ENCODE measurements around the gene ARHGAP26.

Gene ARHGAP26

GRCh38 chr5:143274952-143275351 lies 504.8 kb downstream of the ARHGAP26 start:
- no peak overlapping the region for H2AFZ ChIP-seq (ENCODE audit: low read length, unreplicated experiment)
- no peaks in the 10 kb centered on the region for H3K27me3 ChIP-seq (ENCODE audit: insufficient read depth, low read length)
- no peak overlapping the region for H3K27ac ChIP-seq (ENCODE audit: low read depth, low read length)
- peaks cover 7% of the 10 kb centered on the region; the same call in 1 of the 2 replicates for H3K36me3 ChIP-seq (ENCODE audit: insufficient read depth, low read length)
- H3K4me3 ChIP-seq (ENCODE audit: low read depth, low read length): no peak overlapping the region
- no peaks in the 10 kb centered on the region for H3K79me2 ChIP-seq (ENCODE audit: control insufficient read depth, insufficient read depth, low read length, unreplicated experiment)
- no peaks in the 10 kb centered on the region for H3K4me1 ChIP-seq (ENCODE audit: control insufficient read depth, insufficient read depth, low read length, unreplicated experiment)

GRCh38 chr5:143275512-143276363 lies 505.6 kb downstream of the ARHGAP26 start:
- Histone ChIP-seq H3K27me3 (ENCODE audit: insufficient read depth, low read length) (no peaks in the 10 kb centered on the region), H3K36me3 (ENCODE audit: insufficient read depth, low read length) (peaks cover 12% of the 10 kb centered on the region; the same call in 1 of the 2 replicates), H3K4me3 (ENCODE audit: low read depth, low read length) (no peak overlapping the region), H2AFZ (ENCODE audit: low read length, unreplicated experiment) (no peak overlapping the region), H3K27ac (ENCODE audit: low read depth, low read length) (no peak overlapping the region), H3K79me2 (ENCODE audit: control insufficient read depth, insufficient read depth, low read length, unreplicated experiment) (no peaks in the 10 kb centered on the region), H3K4me1 (ENCODE audit: control insufficient read depth, insufficient read depth, low read length, unreplicated experiment) (no peaks in the 10 kb centered on the region)

DNA sequence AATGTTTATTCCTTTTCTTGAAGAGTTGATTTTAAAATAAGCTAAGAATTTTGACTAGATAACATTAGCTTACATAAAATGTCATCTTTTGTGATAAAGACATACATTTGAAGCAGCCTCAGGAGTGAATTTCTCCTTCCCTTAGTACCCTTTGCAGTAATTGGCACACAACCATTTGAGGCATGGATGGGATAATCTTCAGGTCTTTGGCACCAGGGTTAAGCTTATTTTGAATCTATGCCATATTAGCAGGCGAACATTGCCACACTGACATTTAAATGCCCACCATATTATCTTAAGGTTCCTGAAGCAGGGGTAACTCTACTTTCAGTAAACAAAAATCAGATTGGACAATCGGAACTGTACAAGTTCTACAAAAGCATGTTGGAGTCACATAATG lies 507.4 kb downstream of the ARHGAP26 start:
- H3K4me3 ChIP-seq (ENCODE audit: low read depth, low read length): no peak overlapping the region
- no peaks in the 10 kb centered on the region for H3K79me2 ChIP-seq (ENCODE audit: control insufficient read depth, insufficient read depth, low read length, unreplicated experiment)
- no peaks in the 10 kb centered on the region for H3K27me3 ChIP-seq (ENCODE audit: insufficient read depth, low read length)
- H3K27ac ChIP-seq (ENCODE audit: low read depth, low read length): no peak overlapping the region
- H3K36me3 ChIP-seq (ENCODE audit: insufficient read depth, low read length): peaks cover 18% of the 10 kb centered on the region
- no peaks in the 10 kb centered on the region for H3K4me1 ChIP-seq (ENCODE audit: control insufficient read depth, insufficient read depth, low read length, unreplicated experiment)
- no peak overlapping the region for H2AFZ ChIP-seq (ENCODE audit: low read length, unreplicated experiment)
